Esophagus muscularis mucosa (tissue), 4 donors: ENCODE results near the gene TNFSF4. TPM values are rescaled to one million over a fixed set of nuclear protein-coding genes. Genes with fewer than 3 reads are reported as not detected.

Source experiments
- DNase-seq: peaks from one replicate; pipeline ENCODE4 v3.0.0-alpha.2; 2017; ENCODE audit errors: extremely low spot score
- H3K27ac ChIP-seq, 4 donors: fragments of 200-600 bp; sonication (generic); replicated peaks in 1 of 4; 1 replicate in 3 of 4; 2 replicates in 1 of 4; pipeline ENCODE4 v1.5.1; 2016 to 2019; ENCODE audit warnings: mild to moderate bottlenecking in 1 of 4
- H3K27me3 ChIP-seq, 4 donors: fragments of 200-600 bp; sonication (generic); one replicate each; pipeline versions ENCODE4 v1.5.1 to v1.6.0; 2016 to 2019
- H3K36me3 ChIP-seq, 4 donors: fragments of 200-600 bp; sonication (generic); one replicate each; pipeline ENCODE4 v1.5.1; 2016 to 2019
- H3K4me1 ChIP-seq, 4 donors: fragments of 200-600 bp; sonication (generic); one replicate each; pipeline ENCODE4 v1.5.1; 2016 to 2019
- H3K4me3 ChIP-seq, 4 donors: fragments of 200-600 bp; sonication (generic); 1 replicate in 2 of 4; 2 replicates in 2 of 4; pipeline ENCODE4 v1.5.1; 2016 to 2019; ENCODE audit warnings: mild to moderate bottlenecking in 4 of 4, moderate library complexity in 1 of 4
- H3K9me3 ChIP-seq, 4 donors: fragments of 200-600 bp; sonication (generic); 1 replicate in 3 of 4; 2 replicates in 1 of 4; pipeline ENCODE4 v1.5.1; 2016 to 2019
- EP300 ChIP-seq: sonication (generic); formaldehyde crosslinking; IDR thresholded peaks from one replicate; pipeline ENCODE4 v1.6.1; 2017; ENCODE audit warnings: antibody characterized with exemption
- POLR2A ChIP-seq: fragments of 450-650 bp; IDR thresholded peaks from one replicate; pipeline ENCODE4 v1.6.1; 2017; ENCODE audit warnings: antibody characterized with exemption, moderate library complexity, mild to moderate bottlenecking, low read depth
- POLR2AphosphoS5 ChIP-seq, 2 donors: sonication (generic); formaldehyde crosslinking; IDR thresholded peaks; one replicate each; pipeline ENCODE4 v1.6.1; 2017; ENCODE audit warnings: antibody characterized with exemption in 2 of 2
- WGBS: methylation state at CpG from one replicate; pipeline ENCODE4 v1.1.5; 2018; 5-methylcytosine and 5-hydroxymethylcytosine counted together
- intact Hi-C: fragments of 100-400 bp; cut with DNase I; formaldehyde crosslinking; loops from one replicate; pipeline ENCODE4 v1.15.1; 2023
- total RNA-seq, 4 donors: library from RNA; depleted of rRNA; stranded (reverse); fragments of >200 nt; gene quantifications; one replicate each; pipeline versions ENCODE4 v1.1.0 to v1.2.1, GENCODE V29; 2016
- TF ChIP-seq, protein P1 (sequence below), 3 experiments: fragments of 200-600 bp in 2 of 3; fragments of 450-650 bp in 1 of 3; sonication (generic) in 2 of 3; IDR thresholded peaks; one replicate each; pipeline ENCODE4 v1.5.1; 2017 to 2019; ENCODE audit warnings: antibody characterized with exemption in 3 of 3, mild to moderate bottlenecking in 2 of 3, moderate library complexity in 1 of 3

TNFSF4 gene
- total RNA-seq, 4 donors from 2014 or later = 2.3 to 3.8 (median 3.3) TPM

DNA sequence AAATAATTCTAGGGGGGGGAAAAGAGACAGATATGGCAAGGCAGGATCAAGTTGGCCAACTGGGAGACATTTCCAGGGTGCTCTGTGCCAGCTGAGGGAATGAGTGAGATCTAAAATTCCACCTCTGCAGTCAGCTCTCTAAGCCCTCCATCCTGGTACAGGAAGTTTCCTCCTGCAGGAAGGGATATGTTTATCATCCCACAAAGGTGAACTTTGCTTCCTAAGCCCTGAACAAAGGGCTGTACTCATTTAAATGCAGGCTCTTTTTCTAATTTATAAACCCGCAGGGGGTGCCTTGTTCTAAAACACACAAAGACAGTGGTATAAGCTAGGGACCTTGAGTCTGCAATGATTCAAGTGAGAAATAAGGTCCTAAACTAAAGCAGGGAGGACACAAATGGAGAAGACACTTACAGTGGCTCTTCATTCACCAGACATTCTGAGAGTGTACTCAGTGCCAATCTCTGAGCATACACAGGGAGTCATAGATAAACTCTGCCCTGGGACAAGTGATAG lies 3.6 kb upstream of the TNFSF4 start:
- no peak overlapping the region for H3K27ac ChIP-seq
- peaks cover 6 to 9% (median 8%) of the 10 kb centered on the region in 4 donors for H3K4me1 ChIP-seq
- DNase-seq = no peak
- H3K9me3 ChIP-seq = no peaks in the 10 kb centered on the region
- TF ChIP-seq, protein P1, sequence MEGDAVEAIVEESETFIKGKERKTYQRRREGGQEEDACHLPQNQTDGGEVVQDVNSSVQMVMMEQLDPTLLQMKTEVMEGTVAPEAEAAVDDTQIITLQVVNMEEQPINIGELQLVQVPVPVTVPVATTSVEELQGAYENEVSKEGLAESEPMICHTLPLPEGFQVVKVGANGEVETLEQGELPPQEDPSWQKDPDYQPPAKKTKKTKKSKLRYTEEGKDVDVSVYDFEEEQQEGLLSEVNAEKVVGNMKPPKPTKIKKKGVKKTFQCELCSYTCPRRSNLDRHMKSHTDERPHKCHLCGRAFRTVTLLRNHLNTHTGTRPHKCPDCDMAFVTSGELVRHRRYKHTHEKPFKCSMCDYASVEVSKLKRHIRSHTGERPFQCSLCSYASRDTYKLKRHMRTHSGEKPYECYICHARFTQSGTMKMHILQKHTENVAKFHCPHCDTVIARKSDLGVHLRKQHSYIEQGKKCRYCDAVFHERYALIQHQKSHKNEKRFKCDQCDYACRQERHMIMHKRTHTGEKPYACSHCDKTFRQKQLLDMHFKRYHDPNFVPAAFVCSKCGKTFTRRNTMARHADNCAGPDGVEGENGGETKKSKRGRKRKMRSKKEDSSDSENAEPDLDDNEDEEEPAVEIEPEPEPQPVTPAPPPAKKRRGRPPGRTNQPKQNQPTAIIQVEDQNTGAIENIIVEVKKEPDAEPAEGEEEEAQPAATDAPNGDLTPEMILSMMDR (IDR thresholded peaks at IDR 0.05) = no peak
- TF ChIP-seq EP300 = no peak
- no peak for TF ChIP-seq POLR2A
- no peak for TF ChIP-seq POLR2AphosphoS5 (IDR thresholded peaks at IDR 0.05)
- intact Hi-C loops = no loop called here
- H3K4me3 ChIP-seq = no peak overlapping the region
- H3K27me3 ChIP-seq = no peaks in the 10 kb centered on the region
- 85% methylated on average over 1 of the region's 1 CpG for WGBS
- H3K36me3 ChIP-seq = no peaks in the 10 kb centered on the region

DNA sequence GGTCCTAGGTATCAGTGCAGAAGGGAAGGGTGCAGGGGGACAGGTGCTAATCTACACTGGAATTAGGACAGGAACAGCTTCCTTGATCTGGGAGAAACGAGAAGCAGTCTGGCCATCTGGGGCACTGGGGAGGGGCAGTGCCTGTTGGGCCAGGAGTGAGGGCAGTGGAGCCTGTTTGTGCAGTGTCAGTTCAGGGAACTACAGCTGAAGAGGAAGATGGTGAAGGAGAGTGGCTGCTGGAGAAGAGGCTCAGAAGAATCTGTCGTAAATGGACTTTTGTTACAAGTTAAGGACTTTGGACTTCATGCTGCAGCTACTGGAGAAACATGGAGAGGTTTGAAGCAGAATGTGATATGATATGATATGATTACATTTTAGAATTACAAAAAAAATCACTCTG lies 3.2 kb upstream of the TNFSF4 start:
- Histone ChIP-seq H3K27ac (no peak overlapping the region), H3K36me3 (no peaks in the 10 kb centered on the region), H3K9me3 (no peaks in the 10 kb centered on the region), H3K27me3 (no peaks in the 10 kb centered on the region), H3K4me3 (no peak overlapping the region), H3K4me1 (peaks cover 11 to 13% (median 12%) of the 10 kb centered on the region in 4 donors)
- intact Hi-C loops = no loop called here
- WGBS = 85% methylated on average over 2 of the region's 2 CpGs
- DNase-seq = no peak
- TF ChIP-seq POLR2A (no peak), EP300 (no peak), POLR2AphosphoS5 (IDR thresholded peaks at IDR 0.05) (no peak)
- TF ChIP-seq, protein P1 (IDR thresholded peaks at IDR 0.05) = no peak

- DNase-seq = no peak
- TF ChIP-seq EP300 (no peak), POLR2AphosphoS5 (IDR thresholded peaks at IDR 0.05) (no peak), POLR2A (no peak)
- TF ChIP-seq, protein P1 (IDR thresholded peaks at IDR 0.05) = no peak
- Histone ChIP-seq H3K9me3 (no peaks in the 10 kb centered on the region), H3K27me3 (no peaks in the 10 kb centered on the region), H3K36me3 (no peaks in the 10 kb centered on the region), H3K4me1 (peaks cover 13 to 15% (median 15%) of the 10 kb centered on the region in 4 donors), H3K27ac (no peak overlapping the region), H3K4me3 (no peak overlapping the region)
- 80% methylated on average over 4 of the region's 4 CpGs for WGBS
- intact Hi-C loops = no loop called here
These were observed 1.7 kb upstream of the TNFSF4 start for GRCh38 chr1:173208868-173209267.

DNA sequence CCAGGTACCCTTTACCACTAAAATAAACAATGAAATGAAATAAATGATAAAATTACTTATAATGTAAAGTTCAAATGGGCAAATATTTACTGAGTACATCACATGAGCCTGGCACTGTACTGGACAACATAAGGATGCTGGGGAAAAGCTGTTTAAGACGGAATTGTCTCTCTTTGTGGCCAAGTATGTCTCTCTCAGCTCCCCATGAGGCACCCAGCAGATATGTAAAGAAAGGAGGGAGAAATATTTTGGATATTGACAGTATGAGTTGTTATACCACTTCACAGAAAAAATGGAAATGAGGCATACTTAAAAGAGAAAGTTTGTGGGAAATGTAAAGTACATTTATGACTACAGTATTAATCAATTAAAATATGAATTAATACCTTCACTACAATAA lies 1.0 kb upstream of the TNFSF4 start:
- Histone ChIP-seq H3K27me3 (no peaks in the 10 kb centered on the region), H3K4me3 (no peak overlapping the region), H3K9me3 (no peaks in the 10 kb centered on the region), H3K27ac (no peak overlapping the region), H3K4me1 (peaks cover 13 to 15% (median 15%) of the 10 kb centered on the region in 4 donors), H3K36me3 (no peaks in the 10 kb centered on the region)
- WGBS = 56% methylated on average over 1 of the region's 1 CpG
- intact Hi-C loops = no loop called here
- no peak for TF ChIP-seq EP300
- TF ChIP-seq, protein P1 (IDR thresholded peaks at IDR 0.05) = no peak
- TF ChIP-seq POLR2A = no peak
- TF ChIP-seq POLR2AphosphoS5 (IDR thresholded peaks at IDR 0.05) = no peak
- no peak for DNase-seq
